GM23248 (cell line): Measurements from ENCODE around the gene WASF3.

Experiments used
- EZH2 ChIP-seq: fragments of 200-600 bp; sonication (generic); IDR thresholded peaks from 2 replicates; pipeline ENCODE4 v1.6.1; 2018; ENCODE audit warnings: antibody characterized with exemption, mild to moderate bottlenecking; ENCODE audit not compliant: insufficient read depth, poor library complexity, severe bottlenecking
- EZH2phosphoT487 ChIP-seq: fragments of 200-600 bp; sonication (generic); IDR thresholded peaks from 2 replicates; pipeline ENCODE4 v1.6.1; 2018; ENCODE audit warnings: antibody characterized with exemption, moderate library complexity, mild to moderate bottlenecking, low read depth; ENCODE audit not compliant: insufficient read depth

GRCh38 chr13:26541041-26541440 lies 16.4 kb upstream of the WASF3 start:
- TF ChIP-seq EZH2phosphoT487 = no peak
- TF ChIP-seq EZH2 = no peak
